H1 (cell line): ENCODE results near the gene CEBPZ. TPM values are rescaled to one million over a fixed set of nuclear protein-coding genes. Genes with fewer than 3 reads are reported as not detected.
A peak's percentile ranks its signal among the peaks of the same experiment; 100 is the strongest.

Experiments
- CTCF ChIA-PET: fragments of 300-600 bp; sonication (Branson Sonifier 250); formaldehyde crosslinking; loops from one replicate; lab custom pipeline; 2021; ENCODE audit not compliant: partially characterized antibody; lab: Charles Lee
- POLR2A ChIA-PET: fragments of 300-600 bp; sonication (Branson Sonifier 250); formaldehyde crosslinking; loops from one replicate; lab custom pipeline; 2021; ENCODE audit warnings: inconsistent platforms; ENCODE audit not compliant: partially characterized antibody; lab: Charles Lee
- DNase-seq, 2 experiments: peaks; one replicate each; pipeline versions ENCODE4 v3.0.0 to v3.0.0-alpha.2; 2010 to 2022; ENCODE audit warnings: low spot score in 2 of 2, low read depth in 1 of 2, mixed read lengths in 1 of 2
- FAIRE-seq: peaks from 2 replicates; lab custom pipeline; 2011; peaks lifted over from hg19 to GRCh38; lab: Jason Lieb, UNC
- H2AFZ ChIP-seq: 2 replicates; pipeline ENCODE4 v1.8.1; 2012; ENCODE audit warnings: low read length, inconsistent platforms
- H2AK5ac ChIP-seq: 2 replicates; pipeline ENCODE4 v1.6.1; 2013; ENCODE audit warnings: low read depth, low read length
- H2BK120ac ChIP-seq: replicated peaks from 2 replicates; pipeline ENCODE3; 2013; ENCODE audit warnings: low read depth, low read length, inconsistent platforms
- H2BK12ac ChIP-seq: 2 replicates; pipeline ENCODE4 v1.6.1; 2013; ENCODE audit warnings: low read depth, low read length
- H2BK15ac ChIP-seq: 2 replicates; pipeline ENCODE4 v1.6.1; 2013; ENCODE audit warnings: low read length
- H2BK20ac ChIP-seq: 2 replicates; pipeline ENCODE4 v1.6.1; 2013; ENCODE audit warnings: low read length
- H2BK5ac ChIP-seq: 2 replicates; pipeline ENCODE4 v1.6.1; 2013; ENCODE audit warnings: low read depth, low read length
- H3K14ac ChIP-seq: 2 replicates; pipeline ENCODE4 v1.6.1; 2013; ENCODE audit warnings: inconsistent platforms; ENCODE audit not compliant: insufficient read length
- H3K18ac ChIP-seq: 2 replicates; pipeline ENCODE4 v1.6.1; 2013; ENCODE audit warnings: low read length; ENCODE audit errors: extremely low read depth
- H3K23ac ChIP-seq: 2 replicates; pipeline ENCODE4 v1.6.1; 2013; ENCODE audit warnings: inconsistent platforms; ENCODE audit not compliant: insufficient read length
- H3K23me2 ChIP-seq: 2 replicates; pipeline ENCODE4 v1.6.1; 2013; ENCODE audit warnings: low read depth, low read length
- H3K27ac ChIP-seq: 2 replicates; pipeline ENCODE4 v1.6.1; 2011; ENCODE audit warnings: low read depth, low read length, inconsistent platforms
- H3K27me3 ChIP-seq, 4 experiments: replicated peaks in 1 of 4; 1 replicate in 1 of 4; 2 replicates in 3 of 4; pipeline versions ENCODE4 v1.6.1 to v1.8.1; 2011 to 2013; ENCODE audit warnings: low read length in 3 of 4, mild to moderate bottlenecking in 3 of 4, inconsistent platforms in 2 of 4, mixed read lengths in 2 of 4, moderate library complexity in 1 of 4; ENCODE audit not compliant: control insufficient read depth in 3 of 4, insufficient read depth in 3 of 4; ENCODE audit errors: extremely low read depth in 1 of 4
- H3K36me3 ChIP-seq, 4 experiments: 2 replicates each; pipeline versions ENCODE4 v1.6.1 to v1.8.1; 2011 to 2013; ENCODE audit warnings: mild to moderate bottlenecking in 4 of 4, low read length in 3 of 4, moderate library complexity in 2 of 4, control low read depth in 1 of 4, inconsistent platforms in 1 of 4; ENCODE audit not compliant: insufficient read depth in 4 of 4, control insufficient read depth in 2 of 4
- H3K4ac ChIP-seq: replicated peaks from 2 replicates; pipeline ENCODE3; 2013; ENCODE audit warnings: low read length, low read depth, mixed read lengths, inconsistent platforms; ENCODE audit not compliant: insufficient read length
- H3K4me1 ChIP-seq, 4 experiments: replicated peaks in 1 of 4; 1 replicate in 1 of 4; 2 replicates in 3 of 4; pipeline versions ENCODE4 v1.6.1 to v1.8.1; 2011 to 2013; ENCODE audit warnings: low read length in 3 of 4, inconsistent platforms in 2 of 4, mixed read lengths in 1 of 4; ENCODE audit not compliant: insufficient read depth in 4 of 4, control insufficient read depth in 3 of 4
- H3K4me2 ChIP-seq, 2 experiments: 2 replicates each; pipeline versions ENCODE4 v1.6.1 to v1.8.1; 2011 to 2013; ENCODE audit warnings: low read depth in 2 of 2, low read length in 2 of 2, control low read depth in 1 of 2, inconsistent platforms in 1 of 2, mild to moderate bottlenecking in 1 of 2; ENCODE audit not compliant: insufficient read depth in 1 of 2
- H3K4me3 ChIP-seq, 4 experiments: fragments of 200-600, 300-600 bp in 1 of 4; sonication (generic), shearing (Covaris generic), sonication (Bioruptor Twin) in 1 of 4; 2 replicates each; pipeline versions ENCODE4 v1.5.1 to v1.8.1; 2011 to 2016; ENCODE audit warnings: low read length in 4 of 4, low read depth in 3 of 4, control low read depth in 2 of 4, inconsistent platforms in 2 of 4, mild to moderate bottlenecking in 2 of 4, mixed read lengths in 1 of 4, moderate library complexity in 1 of 4; ENCODE audit not compliant: insufficient read depth in 2 of 4; ENCODE audit errors: extremely low read depth in 1 of 4
- H3K56ac ChIP-seq: replicated peaks from 2 replicates; pipeline ENCODE3; 2013; ENCODE audit warnings: low read depth, mild to moderate bottlenecking, mixed read lengths, low read length, inconsistent platforms; ENCODE audit not compliant: insufficient read length
- H3K79me1 ChIP-seq: 2 replicates; pipeline ENCODE4 v1.6.1; 2013; ENCODE audit warnings: low read depth, low read length, control low read depth
- H3K79me2 ChIP-seq, 2 experiments: 2 replicates each; pipeline versions ENCODE4 v1.6.1 to v1.8.1; 2012 to 2013; ENCODE audit warnings: low read length in 2 of 2, mild to moderate bottlenecking in 2 of 2, inconsistent platforms in 1 of 2; ENCODE audit not compliant: insufficient read depth in 2 of 2, control insufficient read depth in 1 of 2
- H3K9ac ChIP-seq, 4 experiments: replicated peaks in 1 of 4; 1 replicate in 1 of 4; 2 replicates in 3 of 4; pipeline versions ENCODE4 v1.6.1 to v1.8.1; 2011 to 2013; ENCODE audit warnings: low read depth in 3 of 4, low read length in 3 of 4, control low read depth in 2 of 4, mild to moderate bottlenecking in 2 of 4, moderate library complexity in 2 of 4, inconsistent platforms in 1 of 4; ENCODE audit errors: extremely low read depth in 1 of 4
- H3K9me3 ChIP-seq, 2 experiments: 2 replicates each; pipeline versions ENCODE4 v1.6.1 to v1.8.1; 2012 to 2013; ENCODE audit warnings: mild to moderate bottlenecking in 2 of 2, moderate library complexity in 2 of 2, control low read depth in 1 of 2, inconsistent platforms in 1 of 2, low read depth in 1 of 2, low read length in 1 of 2, mixed read lengths in 1 of 2; ENCODE audit not compliant: insufficient read depth in 2 of 2
- H4K20me1 ChIP-seq, 2 experiments: replicated peaks in 1 of 2; 2 replicates each; pipeline versions ENCODE3 to v1.8.1; 2011 to 2013; ENCODE audit warnings: inconsistent platforms in 2 of 2, low read length in 2 of 2, mild to moderate bottlenecking in 1 of 2; ENCODE audit not compliant: insufficient read depth in 2 of 2, control insufficient read depth in 1 of 2
- H4K5ac ChIP-seq: 2 replicates; pipeline ENCODE4 v1.6.1; 2013; ENCODE audit warnings: low read length, low read depth, mixed read lengths, inconsistent platforms; ENCODE audit not compliant: insufficient read length
- H4K8ac ChIP-seq: 2 replicates; pipeline ENCODE4 v1.8.0; 2013; ENCODE audit warnings: mild to moderate bottlenecking, moderate library complexity, low read length, inconsistent platforms; ENCODE audit not compliant: insufficient read depth; ENCODE audit errors: extremely low read depth
- H4K91ac ChIP-seq: replicated peaks from 2 replicates; pipeline ENCODE3; 2013; ENCODE audit warnings: low read length, mixed read lengths, inconsistent platforms; ENCODE audit not compliant: insufficient read length
- POLR2A ChIP-seq, 2 experiments: IDR thresholded peaks; 1 replicate in 1 of 2; 2 replicates in 1 of 2; pipeline ENCODE4 v1.6.1; 2011; ENCODE audit warnings: low read depth in 2 of 2, low read length in 2 of 2, mild to moderate bottlenecking in 2 of 2; ENCODE audit errors: control extremely low read depth in 1 of 2
- POLR2AphosphoS5 ChIP-seq: IDR thresholded peaks from 2 replicates; pipeline ENCODE4 v1.6.1; 2011; ENCODE audit warnings: low read depth, low read length
- SIN3A ChIP-seq, 2 experiments: IDR thresholded peaks in 1 of 2; conservative IDR thresholded peaks in 1 of 2; 2 replicates each; pipeline ENCODE4 v1.6.1; 2011 to 2012; ENCODE audit warnings: low read length in 2 of 2, improper control_type of control experiment in 1 of 2, low read depth in 1 of 2, mild to moderate bottlenecking in 1 of 2
- WGBS, 2 experiments: shearing (Covaris generic) in 1 of 2; methylation state at CpG; one replicate each; pipeline versions ENCODE4 v1.1.6 to v1.1.7; 2013 to 2015; ENCODE audit warnings: low lambda C conversion rate in 2 of 2, mixed read lengths in 2 of 2, inconsistent platforms in 1 of 2, low coverage in 1 of 2, missing lambda C conversion rate in 1 of 2; ENCODE audit not compliant: insufficient replicate concordance in 2 of 2, insufficient coverage in 1 of 2, insufficient read length in 1 of 2; ENCODE audit errors: extremely low coverage in 1 of 2, missing lambda C conversion rate in 1 of 2; 5-methylcytosine and 5-hydroxymethylcytosine counted together
- polyA plus RNA-seq, 7 experiments: library from polyadenylated mRNA; depleted of rRNA in 3 of 7; stranded (reverse) in 5 of 7; unstranded in 2 of 7; fragments of >200 nt in 5 of 7; fragments of 200-250 nt in 2 of 7; gene quantifications; 1 replicate in 5 of 7; 2 replicates in 1 of 7; 4 replicates in 1 of 7; pipeline versions ENCODE4 v1.2.1 to v1.2.3, GENCODE V29; 2011 to 2013; ENCODE audit warnings: missing spikeins in 2 of 7, mixed read lengths in 2 of 7
- total RNA-seq: library from RNA; stranded (reverse); fragmentation: NEBNext Ultra II Directional; extraction: Animal tissue kit (Norgen Biotek cat#: 25700); gene quantifications from 2 replicates; pipeline ENCODE4 v1.2.1, GENCODE V29; 2021

Gene CEBPZ
- total and polyA plus RNA-seq, 2 of the 8 experiments (the other 6 are each of a cell fraction or from before 2014, with no cell fraction given), result 19.1 to 201 TPM

- POLR2A ChIA-PET, result interaction anchor here (0.8 to 3.4 kb wide), 14 partner anchors 9 to 76 kb away, joined by 3 to 15 read pairs (median 6); partner anchors contain the start of gene EIF2AK2
- H3K27ac ChIP-seq, result peak overlapping the region; percentile 48; the same call in 1 of the 2 replicates
- CTCF ChIA-PET, result interaction anchor here (0.6 to 1.7 kb wide), 8 partner anchors 16 to 645 kb away, joined by 3 to 11 read pairs (median 4); no protein-coding TSS in a partner anchor
These were observed 936 bp upstream of the CEBPZ start for GRCh38 chr2:37232131-37232933.

More at GRCh38 chr2:37232131-37232933, 936 bp upstream of the CEBPZ start:
- H2BK15ac ChIP-seq, result no peak overlapping the region
- H4K8ac ChIP-seq, result peak overlapping the region; percentile 77; the same call in 1 of the 2 replicates
- H3K4me3 ChIP-seq, result peak overlapping the region; percentile 95 to 98 (median 96)
- H3K9me3 ChIP-seq, result no peaks in the 10 kb centered on the region
- peaks cover 6 to 59% (median 25%) of the 10 kb centered on the region in 4 experiments; a peak in 7 of 8 replicates for H3K36me3 ChIP-seq
- FAIRE-seq, result no peak
- H3K23me2 ChIP-seq, result peaks cover 18% of the 10 kb centered on the region
- peak overlapping the region; percentile 54 for H4K5ac ChIP-seq
- peaks cover 66 to 98% of the 10 kb centered on the region in 2 experiments for H3K79me2 ChIP-seq
- H2BK12ac ChIP-seq, result peak overlapping the region; percentile 42; the same call in 1 of the 2 replicates
- no peak overlapping the region for H3K56ac ChIP-seq
- H2BK5ac ChIP-seq, result peak overlapping the region; percentile 63
- 25% methylated on average over 18 of the region's 18 CpGs; no CpG with 5 or more reads in 1 of the 2 experiments for WGBS, 2 experiments
- H2AFZ ChIP-seq, result no peak overlapping the region
- H3K4ac ChIP-seq, result no peak overlapping the region
- no peak overlapping the region for H3K14ac ChIP-seq
- peak overlapping the region; percentile 94 to 99 for H3K4me2 ChIP-seq
- TF ChIP-seq POLR2AphosphoS5 (0 out of 2 replicates have a peak, but pooled peaks have one; percentile 4), SIN3A (conservative IDR thresholded peaks at IDR 0.05 in 1 of 2, IDR thresholded peaks at IDR 0.05 in 1 of 2; ENCODE audit: low read depth in 1 of 2, low read length in 2 of 2) (no peak), POLR2A (IDR thresholded peaks at IDR 0.05; ENCODE audit: control extremely low read depth in 1 of 2, low read depth in 2 of 2, low read length in 2 of 2) (peak in 1 of 2 experiments; percentile 23; a peak in 1 of 3 replicates)
- H3K9ac ChIP-seq, result peak overlapping the region; percentile 59 to 88 (median 85)
- 0 out of 2 replicates have a peak overlapping the region, but pooled peaks have one; percentile 44 for H2BK20ac ChIP-seq
- H2AK5ac ChIP-seq, result 0 out of 2 replicates have a peak overlapping the region, but pooled peaks have one; percentile 69
- H4K20me1 ChIP-seq, result peaks cover 2 to 5% of the 10 kb centered on the region in 2 experiments
- no peak overlapping the region for H3K23ac ChIP-seq
- peak overlapping the region; percentile 90; the same call in 1 of the 2 replicates for H3K18ac ChIP-seq
- no peaks in the 10 kb centered on the region for H3K27me3 ChIP-seq
- no peak for DNase-seq
- no peak overlapping the region for H2BK120ac ChIP-seq
- peaks cover 14% of the 10 kb centered on the region; the same call in 1 of the 2 replicates for H3K79me1 ChIP-seq
- H4K91ac ChIP-seq, result no peak overlapping the region
- peaks cover 7 to 18% (median 10%) of the 10 kb centered on the region in 4 experiments; a peak in 6 of 7 replicates for H3K4me1 ChIP-seq
